ENCODE results near the gene EPHB4. TPM values are rescaled to one million over a fixed set of nuclear protein-coding genes. Genes with fewer than 3 reads are reported as not detected.

The EPHB4 gene
- total and polyA plus RNA-seq, 10 of the 15 experiments (the other 5 are each of a cell fraction or from before 2014, with no cell fraction given) = 0.32 to 0.85 (median 0.48) TPM; not detected in 4

- TF ChIP-seq ZBTB11 (CRISPR knock-in tag; IDR thresholded peaks at IDR 0.05) (no peak), RCOR1 (conservative IDR thresholded peaks at IDR 0.05; ENCODE audit: low read depth, low read length) (no peak), ZSCAN29 (IDR thresholded peaks at IDR 0.05) (no peak), MEF2A (IDR thresholded peaks at IDR 0.05; ENCODE audit: insufficient read depth, low read depth, low read length) (peak; percentile 46), SIX5 (IDR thresholded peaks at IDR 0.05; ENCODE audit: low read depth, low read length, severe bottlenecking) (peak; percentile 44), RBBP5 (conservative IDR thresholded peaks at IDR 0.05) (no peak), EGR1 (IDR thresholded peaks at IDR 0.05; ENCODE audit: borderline replicate concordance in 1 of 2, low read depth in 2 of 2, low read length in 2 of 2) (peak in 1 of 2 experiments; percentile 22; a peak in 1 of 3 replicates), KDM1A (IDR thresholded peaks at IDR 0.05; ENCODE audit: borderline replicate concordance) (no peak), BCL11A (IDR thresholded peaks at IDR 0.05; ENCODE audit: low read depth, low read length) (no peak), RB1 (IDR thresholded peaks at IDR 0.05; ENCODE audit: borderline replicate concordance) (no peak; the same call in none of the 2 replicates), RELB (IDR thresholded peaks at IDR 0.05; ENCODE audit: low read depth) (peak; percentile 99), CREB1 (IDR thresholded peaks at IDR 0.05; ENCODE audit: low read depth) (peak; percentile 58), CEBPB (IDR thresholded peaks at IDR 0.05; ENCODE audit: borderline replicate concordance in 1 of 2, low read depth in 2 of 2, low read length in 2 of 2) (no peak), TCF7 (IDR thresholded peaks at IDR 0.05; ENCODE audit: borderline replicate concordance) (no peak), SPI1 (IDR thresholded peaks at IDR 0.05; ENCODE audit: borderline replicate concordance, insufficient read depth, low read depth, low read length) (peak; percentile 63), CHD4 (IDR thresholded peaks at IDR 0.05) (no peak), SUZ12 (IDR thresholded peaks at IDR 0.05; ENCODE audit: unreplicated experiment) (no peak), RAD51 (IDR thresholded peaks at IDR 0.05) (no peak), NFYB (IDR thresholded peaks at IDR 0.05; ENCODE audit: insufficient read depth, low read depth, low read length) (no peak), TCF3 (IDR thresholded peaks at IDR 0.05; ENCODE audit: borderline replicate concordance, insufficient read depth, low read depth, low read length) (peak; percentile 23; the same call in 1 of the 2 replicates), IRF5 (IDR thresholded peaks at IDR 0.05; ENCODE audit: borderline replicate concordance) (peak; percentile 71)
Measured at GRCh38 chr7:100874577-100875355, 47.4 kb upstream of the EPHB4 start, which contains the start of gene SRRT (continued).
